NT2/D1 (cell line): ENCODE data around the gene PDCD7.

Source experiments
- SUZ12 ChIP-seq: IDR thresholded peaks from 2 replicates; pipeline ENCODE4 v1.6.1; 2011; ENCODE audit not compliant: insufficient read length, insufficient read depth; ENCODE audit errors: extremely low read depth
- YY1 ChIP-seq: IDR thresholded peaks from 2 replicates; pipeline ENCODE4 v1.6.1; 2011; ENCODE audit not compliant: insufficient read length, insufficient read depth
- ZNF274 ChIP-seq: IDR thresholded peaks from 2 replicates; pipeline ENCODE4 v1.6.1; 2011; ENCODE audit warnings: mild to moderate bottlenecking, low read depth, low read length

DNA sequence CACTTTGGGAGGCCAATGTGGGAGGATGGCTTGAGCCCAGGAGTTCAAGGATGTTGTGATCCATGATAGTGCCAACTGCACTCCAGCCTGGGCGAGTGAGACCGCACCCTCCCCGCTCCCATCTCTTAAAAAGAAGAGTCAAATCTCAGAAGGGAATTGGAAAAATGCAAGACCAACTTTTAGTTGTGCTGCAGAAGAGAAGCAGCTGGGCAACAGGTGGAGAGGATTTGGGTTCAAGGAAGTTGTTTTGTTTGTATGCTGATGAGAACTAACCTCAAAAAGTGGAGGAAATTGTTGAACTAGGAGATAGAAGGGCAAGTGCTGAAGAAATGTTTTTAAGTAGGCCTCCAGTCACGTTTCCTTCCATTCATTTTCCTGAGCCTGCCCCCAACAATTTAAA lies 12.8 kb upstream of the PDCD7 start:
- TF ChIP-seq SUZ12 (no peak), YY1 (no peak), ZNF274 (no peak)
